Keratinocyte (primary cell): Measurements from ENCODE around the gene C1orf74. TPM values are rescaled to one million over a fixed set of nuclear protein-coding genes. Genes with fewer than 3 reads are reported as not detected.

Experiments
- DNase-seq: peaks from one replicate; pipeline ENCODE4 v3.0.0-alpha.2; 2011; ENCODE audit warnings: low read depth, missing footprints, low spot score
- FAIRE-seq: peaks from 2 replicates; lab custom pipeline; 2011; peaks lifted over from hg19 to GRCh38; lab: Jason Lieb, UNC
- H2AFZ ChIP-seq: 2 replicates; pipeline ENCODE4 v1.6.0; 2012; ENCODE audit warnings: low read length, control low read depth, inconsistent platforms; ENCODE audit not compliant: control insufficient read depth
- H3K27ac ChIP-seq: 2 replicates; pipeline ENCODE4 v1.5.1; 2011; ENCODE audit warnings: low read length; ENCODE audit not compliant: control insufficient read depth, insufficient read depth
- H3K27me3 ChIP-seq: 3 replicates; pipeline ENCODE4 v1.6.0; 2011; ENCODE audit warnings: low read length; ENCODE audit not compliant: control insufficient read depth, insufficient read depth; ENCODE audit errors: extremely low read depth
- H3K36me3 ChIP-seq, 2 experiments: 2 replicates in 1 of 2; 3 replicates in 1 of 2; pipeline ENCODE4 v1.5.1; 2011; ENCODE audit warnings: low read length in 2 of 2, mild to moderate bottlenecking in 1 of 2; ENCODE audit not compliant: control insufficient read depth in 2 of 2, insufficient read depth in 2 of 2; ENCODE audit errors: extremely low read depth in 1 of 2
- H3K4me1 ChIP-seq: 3 replicates; pipeline ENCODE4 v1.5.1; 2011; ENCODE audit warnings: low read length; ENCODE audit not compliant: control insufficient read depth, insufficient read depth; ENCODE audit errors: extremely low read depth
- H3K4me2 ChIP-seq: 3 replicates; pipeline ENCODE4 v1.6.0; 2011; ENCODE audit warnings: low read depth, low read length; ENCODE audit not compliant: control insufficient read depth, insufficient read depth; ENCODE audit errors: extremely low read depth
- H3K4me3 ChIP-seq, 3 experiments: fragments of 200-600 bp in 1 of 3; sonication (generic) in 1 of 3; 2 replicates in 2 of 3; 3 replicates in 1 of 3; pipeline ENCODE4 v1.5.1; 2011 to 2016; ENCODE audit warnings: low read length in 3 of 3, mild to moderate bottlenecking in 3 of 3, control low read depth in 2 of 3, inconsistent platforms in 1 of 3, low read depth in 1 of 3, mixed read lengths in 1 of 3, mixed run types in 1 of 3, moderate library complexity in 1 of 3; ENCODE audit not compliant: control insufficient read depth in 2 of 3, insufficient read depth in 2 of 3; ENCODE audit errors: extremely low read depth in 1 of 3
- H3K79me2 ChIP-seq: 2 replicates; pipeline ENCODE4 v1.6.0; 2012; ENCODE audit warnings: low read length; ENCODE audit not compliant: control insufficient read depth, insufficient read depth
- H3K9ac ChIP-seq: 3 replicates; pipeline ENCODE4 v1.6.0; 2011; ENCODE audit warnings: low read length; ENCODE audit not compliant: control insufficient read depth, insufficient read depth; ENCODE audit errors: extremely low read depth
- H3K9me1 ChIP-seq: 3 replicates; pipeline ENCODE4 v1.6.0; 2011; ENCODE audit warnings: low read length; ENCODE audit not compliant: control insufficient read depth, insufficient read depth; ENCODE audit errors: extremely low read depth
- H3K9me3 ChIP-seq: 2 replicates; pipeline ENCODE4 v1.5.1; 2012; ENCODE audit warnings: low read depth, low read length; ENCODE audit not compliant: control insufficient read depth
- H4K20me1 ChIP-seq: 3 replicates; pipeline ENCODE4 v1.6.0; 2011; ENCODE audit warnings: low read length; ENCODE audit not compliant: control insufficient read depth, insufficient read depth; ENCODE audit errors: extremely low read depth
- CTCF ChIP-seq, 3 experiments: IDR thresholded peaks in 1 of 3; conservative IDR thresholded peaks in 1 of 3; optimal IDR thresholded peaks in 1 of 3; 2 replicates in 2 of 3; 3 replicates in 1 of 3; pipeline versions ENCODE3 to v1.5.1; 2011; ENCODE audit warnings: low read length in 3 of 3, mild to moderate bottlenecking in 3 of 3, moderate library complexity in 2 of 3, control low read depth in 1 of 3, inconsistent platforms in 1 of 3; ENCODE audit not compliant: insufficient read depth in 2 of 3; ENCODE audit errors: extremely low read depth in 1 of 3
- EZH2 ChIP-seq: IDR thresholded peaks from one replicate; pipeline ENCODE4 v1.6.1; 2012; ENCODE audit warnings: inconsistent platforms, mild to moderate bottlenecking, low read length, moderate library complexity
- dilution Hi-C: fragments of 300-500 bp; cut with MboI; formaldehyde crosslinking; loops from one replicate; pipeline ENCODE4 v1.7.0; 2020; ENCODE audit warnings: low sequenced_read_pairs; ENCODE audit not compliant: extremely low pct_ligation_motif_present
- polyA plus RNA-seq, 5 experiments: library from polyadenylated mRNA; depleted of rRNA in 3 of 5; stranded (reverse) in 3 of 5; stranded (forward) in 1 of 5; unstranded in 1 of 5; fragments of >200 nt; gene quantifications; 1 replicate in 1 of 5; 2 replicates in 3 of 5; 3 replicates in 1 of 5; pipeline versions ENCODE4 v1.2.1 to v1.2.3, GENCODE V29; 2011 to 2012; ENCODE audit warnings: missing spikeins in 2 of 5, low read depth in 1 of 5, low replicate concordance in 1 of 5

Gene C1orf74
- polyA plus RNA-seq, 1 donor (not counting 4 experiments of a cell fraction or from before 2014, with no cell fraction given), result 58.1 TPM

- Histone ChIP-seq H3K79me2 (no peaks in the 10 kb centered on the region), H3K27me3 (no peaks in the 10 kb centered on the region), H3K4me1 (peaks cover 39% of the 10 kb centered on the region), H3K9me1 (no peaks in the 10 kb centered on the region), H3K4me2 (no peak overlapping the region), H3K4me3 (no peak overlapping the region), H2AFZ (no peak overlapping the region), H3K9ac (no peak overlapping the region), H3K36me3 (no peaks in the 10 kb centered on the region), H3K27ac (peak overlapping the region; percentile 100), H4K20me1 (no peaks in the 10 kb centered on the region), H3K9me3 (no peaks in the 10 kb centered on the region)
- TF ChIP-seq CTCF (optimal IDR thresholded peaks at IDR 0.05 in 1 of 3, IDR thresholded peaks at IDR 0.05 in 1 of 3, conservative IDR thresholded peaks at IDR 0.05 in 1 of 3; ENCODE audit: extremely low read depth in 1 of 3, insufficient read depth in 2 of 3, low read length in 3 of 3) (no peak), EZH2 (no peak)
- DNase-seq, result no peak
- FAIRE-seq, result no peak
- dilution Hi-C loops, result no loop called here
Observed at GRCh38 chr1:209817691-209818090, 33.3 kb upstream of the C1orf74 start.

GRCh38 chr1:209816923-209817322 is 32.6 kb upstream of the C1orf74 start:
- Histone ChIP-seq H3K9ac (peak overlapping the region; percentile 98), H3K79me2 (no peaks in the 10 kb centered on the region), H4K20me1 (no peaks in the 10 kb centered on the region), H3K27ac (peak overlapping the region; percentile 100), H3K36me3 (no peaks in the 10 kb centered on the region), H3K9me1 (no peaks in the 10 kb centered on the region), H3K9me3 (no peaks in the 10 kb centered on the region), H3K27me3 (no peaks in the 10 kb centered on the region), H3K4me3 (no peak overlapping the region), H3K4me1 (peaks cover 34% of the 10 kb centered on the region), H2AFZ (no peak overlapping the region), H3K4me2 (peak overlapping the region; percentile 97)
- FAIRE-seq, result peak; percentile 39
- dilution Hi-C loops, result no loop called here
- no peak for DNase-seq
- TF ChIP-seq EZH2 (no peak), CTCF (optimal IDR thresholded peaks at IDR 0.05 in 1 of 3, IDR thresholded peaks at IDR 0.05 in 1 of 3, conservative IDR thresholded peaks at IDR 0.05 in 1 of 3; ENCODE audit: extremely low read depth in 1 of 3, insufficient read depth in 2 of 3, low read length in 3 of 3) (no peak)
